A673 (cell line): Measurements from ENCODE around the gene NUDT8.

Source experiments
- CTCF ChIP-seq: fragments of 300-800, 200-600 bp; sonication (generic); conservative IDR thresholded peaks from 2 replicates; pipeline ENCODE4 v1.5.1; 2017; ENCODE audit warnings: low read depth, mild to moderate bottlenecking, antibody characterized with exemption, low read length, moderate library complexity, mixed read lengths
- EZH2 ChIP-seq: fragments of 200-600 bp; sonication (generic); IDR thresholded peaks from 2 replicates; pipeline ENCODE4 v1.6.1; 2017; ENCODE audit warnings: borderline replicate concordance, low read depth, mild to moderate bottlenecking, mixed read lengths, antibody characterized with exemption, low read length; ENCODE audit not compliant: poor library complexity, severe bottlenecking

- no peak for TF ChIP-seq CTCF
- no peak for TF ChIP-seq EZH2
Observed at GRCh38 chr11:67641338-67642172, 11.8 kb upstream of the NUDT8 start.
